ENCODE data around the gene ARHGEF28. TPM values are rescaled to one million over a fixed set of nuclear protein-coding genes. Genes with fewer than 3 reads are reported as not detected.
A peak's percentile ranks its signal among the peaks of the same experiment; 100 is the strongest.

ARHGEF28 gene
- total RNA-seq, 1 donor from 2014 or later = 9.3 TPM

GRCh38 chr5:73591102-73591695 lies 34.8 kb upstream of the ARHGEF28 start:
- no peak overlapping the region for H3K4me3 Mint-ChIP-seq (ENCODE audit: unreplicated experiment)
- H3K27ac Mint-ChIP-seq (ENCODE audit: unreplicated experiment) = no peak overlapping the region
- H3K4me1 Mint-ChIP-seq (ENCODE audit: low read depth) = peaks cover 16% of the 10 kb centered on the region
- TF ChIP-seq CTCF (IDR thresholded peaks at IDR 0.05) = peak; percentile 95
- peaks cover 3% of the 10 kb centered on the region for H3K36me3 Mint-ChIP-seq (ENCODE audit: low read depth)
- H3K27me3 Mint-ChIP-seq (ENCODE audit: low read depth) = no peaks in the 10 kb centered on the region
- H3K9me3 Mint-ChIP-seq (ENCODE audit: low read depth) = no peaks in the 10 kb centered on the region
- no peak for DNase-seq (ENCODE audit: low spot score)

DNA sequence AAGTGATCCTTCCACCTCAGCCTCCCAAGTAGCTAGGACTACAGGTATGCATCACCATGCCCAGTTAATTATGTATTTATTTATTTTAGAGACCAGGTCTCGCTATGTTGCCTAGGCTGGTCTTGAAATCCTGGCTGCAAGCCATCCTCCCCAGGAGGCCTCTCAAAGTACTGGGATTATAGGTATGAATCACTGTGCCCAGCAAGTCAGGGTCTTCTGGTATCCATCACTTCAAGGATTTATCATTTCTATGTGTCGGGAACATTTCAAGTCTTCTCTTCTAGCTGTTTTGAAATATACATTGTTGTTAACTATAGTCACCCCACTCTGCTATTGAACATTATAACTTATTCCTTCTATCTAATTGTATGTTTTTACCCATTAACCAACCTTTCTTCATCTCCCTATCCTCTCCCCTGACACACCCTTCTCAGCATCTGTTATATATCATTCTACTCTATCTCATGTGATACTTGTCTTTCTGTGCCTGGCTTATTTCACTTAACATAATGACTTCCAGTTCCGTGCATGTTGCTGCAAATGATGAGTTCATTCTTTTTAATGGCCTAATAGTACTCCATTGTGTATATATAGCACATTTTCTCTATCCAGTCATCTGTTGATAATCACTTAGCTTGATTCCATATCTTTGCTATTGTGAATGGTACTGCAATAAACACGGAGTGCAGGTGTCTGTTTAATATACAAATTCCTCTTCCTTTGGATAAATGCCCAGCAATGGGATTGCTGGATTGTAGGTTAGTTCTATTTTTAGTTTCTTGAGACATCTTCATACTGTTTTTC lies 34.1 kb upstream of the ARHGEF28 start:
- no peaks in the 10 kb centered on the region for H3K9me3 Mint-ChIP-seq (ENCODE audit: low read depth)
- no peak overlapping the region for H3K4me3 Mint-ChIP-seq (ENCODE audit: unreplicated experiment)
- no peak for TF ChIP-seq CTCF (IDR thresholded peaks at IDR 0.05)
- H3K27ac Mint-ChIP-seq (ENCODE audit: unreplicated experiment) = no peak overlapping the region
- peaks cover 16% of the 10 kb centered on the region for H3K4me1 Mint-ChIP-seq (ENCODE audit: low read depth)
- DNase-seq (ENCODE audit: low spot score) = no peak
- H3K27me3 Mint-ChIP-seq (ENCODE audit: low read depth) = no peaks in the 10 kb centered on the region
- no peaks in the 10 kb centered on the region for H3K36me3 Mint-ChIP-seq (ENCODE audit: low read depth)

GRCh38 chr5:73592551-73592950 lies 33.4 kb upstream of the ARHGEF28 start:
- no peak for DNase-seq (ENCODE audit: low spot score)
- no peak overlapping the region for H3K4me3 Mint-ChIP-seq (ENCODE audit: unreplicated experiment)
- H3K27me3 Mint-ChIP-seq (ENCODE audit: low read depth) = no peaks in the 10 kb centered on the region
- H3K36me3 Mint-ChIP-seq (ENCODE audit: low read depth) = no peaks in the 10 kb centered on the region
- peaks cover 16% of the 10 kb centered on the region for H3K4me1 Mint-ChIP-seq (ENCODE audit: low read depth)
- H3K9me3 Mint-ChIP-seq (ENCODE audit: low read depth) = no peaks in the 10 kb centered on the region
- TF ChIP-seq CTCF (IDR thresholded peaks at IDR 0.05) = no peak
- H3K27ac Mint-ChIP-seq (ENCODE audit: unreplicated experiment) = no peak overlapping the region

- H3K36me3 Mint-ChIP-seq (ENCODE audit: low read depth) = peaks cover 1% of the 10 kb centered on the region
- no peak overlapping the region for H3K27ac Mint-ChIP-seq (ENCODE audit: unreplicated experiment)
- TF ChIP-seq CTCF (IDR thresholded peaks at IDR 0.05) = peak; percentile 76
- no peaks in the 10 kb centered on the region for H3K27me3 Mint-ChIP-seq (ENCODE audit: low read depth)
- H3K9me3 Mint-ChIP-seq (ENCODE audit: low read depth) = peaks cover 7% of the 10 kb centered on the region
- no peak overlapping the region for H3K4me3 Mint-ChIP-seq (ENCODE audit: unreplicated experiment)
- no peak for DNase-seq (ENCODE audit: low spot score)
- H3K4me1 Mint-ChIP-seq (ENCODE audit: low read depth) = peaks cover 10% of the 10 kb centered on the region
These were observed 29.2 kb upstream of the ARHGEF28 start for GRCh38 chr5:73596705-73597328.

DNA sequence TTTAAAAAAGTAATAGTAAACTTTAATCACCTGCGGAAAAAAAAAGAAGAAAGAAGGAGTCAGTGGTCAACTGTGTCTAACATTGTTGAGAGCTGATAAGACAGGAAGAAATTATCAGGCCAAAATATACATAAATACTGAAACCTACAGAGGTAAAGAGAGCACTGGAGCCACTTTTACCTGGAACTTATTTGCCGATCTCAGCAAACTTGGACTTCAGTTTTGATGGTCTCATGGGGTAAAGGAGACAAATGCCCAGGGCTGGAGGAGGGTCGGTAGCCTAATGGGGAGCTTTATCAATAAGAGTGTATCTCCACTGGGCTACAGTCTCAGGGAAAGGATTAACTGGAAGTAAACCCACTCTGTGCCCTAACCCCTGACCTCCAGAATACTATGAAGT lies 26.6 kb upstream of the ARHGEF28 start:
- no peak for DNase-seq (ENCODE audit: low spot score)
- no peak overlapping the region for H3K27ac Mint-ChIP-seq (ENCODE audit: unreplicated experiment)
- TF ChIP-seq CTCF (IDR thresholded peaks at IDR 0.05) = no peak
- H3K36me3 Mint-ChIP-seq (ENCODE audit: low read depth) = peaks cover 3% of the 10 kb centered on the region
- H3K4me3 Mint-ChIP-seq (ENCODE audit: unreplicated experiment) = no peak overlapping the region
- H3K27me3 Mint-ChIP-seq (ENCODE audit: low read depth) = no peaks in the 10 kb centered on the region
- peaks cover 11% of the 10 kb centered on the region for H3K9me3 Mint-ChIP-seq (ENCODE audit: low read depth)
- H3K4me1 Mint-ChIP-seq (ENCODE audit: low read depth) = peaks cover 8% of the 10 kb centered on the region

Measured in chondrocyte (in vitro differentiated cells).